T47D (cell line): Measurements from ENCODE around the gene SETD7.

Source experiments
- DNase-seq, 2 experiments: peaks; one replicate each; pipeline versions ENCODE4 v3.0.0 to v3.0.0-alpha.2; 2011 to 2012; ENCODE audit warnings: low read depth in 1 of 2, low spot score in 1 of 2
- JUND ChIP-seq: IDR thresholded peaks from 2 replicates; pipeline ENCODE4 v1.6.1; 2012; ENCODE audit warnings: low read depth
- in situ Hi-C: cut with HindIII; loops from 2 replicates; pipeline ENCODE4 v1.10.0; 2016; ENCODE audit warnings: low sequenced_read_pairs, low pct_unique_long_range_greater_than_20kb

The SETD7 gene

DNA sequence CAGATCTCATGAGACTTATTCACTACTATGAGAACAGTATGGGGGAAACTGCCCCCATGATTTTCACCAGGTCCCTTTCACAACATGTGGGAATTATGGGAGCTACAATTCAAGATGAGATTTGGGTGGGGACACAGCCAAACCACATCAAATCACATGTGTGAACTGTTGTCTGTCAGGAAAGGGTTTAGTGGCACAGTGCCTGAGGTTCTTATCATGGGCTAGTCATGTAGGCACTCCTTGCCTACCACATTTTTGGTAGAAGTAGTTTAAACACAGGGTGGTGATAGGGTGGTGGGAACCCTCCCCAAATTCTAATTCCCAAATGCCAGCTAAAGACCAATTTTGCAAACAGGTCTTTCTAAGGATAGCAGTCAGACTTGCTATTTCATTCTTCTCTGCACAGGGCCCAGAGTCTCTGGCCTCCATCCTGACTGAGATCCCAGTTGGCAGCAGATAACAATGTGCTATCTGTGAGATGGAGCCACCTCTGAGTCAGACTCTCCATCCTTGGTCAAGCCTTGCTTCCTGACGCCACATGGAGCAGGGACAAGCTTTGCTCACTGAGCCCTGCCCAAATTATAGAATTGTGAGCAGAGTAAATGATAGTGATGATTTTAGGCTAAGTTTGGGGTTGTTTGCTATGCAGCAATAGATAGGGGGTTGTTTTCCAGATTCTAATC is 33.5 kb upstream of the SETD7 start:
- TF ChIP-seq JUND: no peak
- no peak for DNase-seq
- in situ Hi-C loops: no loop called here

DNA sequence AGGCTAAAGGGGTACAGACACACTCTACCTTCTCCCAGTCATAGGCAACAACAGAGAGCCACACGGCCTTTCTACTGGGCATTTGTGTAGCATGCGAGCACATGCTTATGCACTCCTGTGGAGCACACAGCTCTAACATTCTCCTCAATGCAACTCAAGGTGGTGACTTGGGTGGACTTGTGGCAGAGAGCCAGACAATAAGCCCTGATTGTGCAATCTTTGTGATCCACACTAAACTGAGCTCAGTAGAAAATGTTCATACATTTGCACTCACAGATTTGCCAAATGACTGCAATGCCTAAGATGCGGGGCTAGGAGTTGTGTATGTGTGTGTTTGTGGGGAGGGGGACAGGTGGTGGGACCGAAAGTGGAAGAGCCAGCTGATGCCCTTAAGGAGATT is 31.4 kb upstream of the SETD7 start:
- DNase-seq: no peak
- in situ Hi-C loops: no loop called here
- TF ChIP-seq JUND: no peak

DNA sequence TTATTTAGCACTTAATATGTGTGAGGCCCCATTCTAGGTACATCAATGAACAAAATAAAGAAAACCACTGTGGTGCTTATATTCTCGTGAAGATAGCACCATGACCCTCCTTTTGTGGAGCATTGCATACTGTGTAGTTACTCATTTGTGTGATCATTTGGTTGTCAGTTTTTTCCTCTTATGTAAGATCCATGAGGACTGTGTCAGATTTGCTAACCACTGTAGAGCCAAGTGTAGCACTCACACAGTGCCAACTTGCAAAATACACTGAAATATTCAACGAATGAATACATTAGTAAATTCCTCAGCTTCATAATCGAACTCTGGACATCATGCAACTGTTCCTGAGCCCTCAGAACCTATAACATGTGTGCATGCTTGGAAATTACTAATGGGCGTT is 29.5 kb upstream of the SETD7 start:
- in situ Hi-C loops: no loop called here
- no peak for TF ChIP-seq JUND
- no peak for DNase-seq

DNA sequence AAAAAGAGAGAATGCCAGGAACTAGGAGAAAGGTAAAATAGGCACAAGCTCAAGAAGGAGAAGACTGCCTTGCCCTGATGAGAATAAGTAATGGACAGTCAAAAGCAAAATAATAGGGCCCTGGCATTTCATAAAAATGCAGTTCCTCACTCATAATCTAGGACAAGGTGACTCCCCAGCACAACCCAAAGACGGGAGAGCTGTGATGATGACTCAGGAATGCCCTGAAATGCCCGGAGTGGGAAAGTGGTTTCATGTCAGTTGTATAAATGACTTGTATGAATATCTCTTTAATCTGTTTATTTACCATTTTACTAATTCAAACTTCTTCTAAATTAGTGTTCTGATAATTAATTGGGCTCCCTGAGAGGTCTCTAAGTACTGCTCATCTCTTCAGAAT is 28.8 kb upstream of the SETD7 start:
- no peak for TF ChIP-seq JUND
- no peak for DNase-seq
- in situ Hi-C loops: no loop called here

DNA sequence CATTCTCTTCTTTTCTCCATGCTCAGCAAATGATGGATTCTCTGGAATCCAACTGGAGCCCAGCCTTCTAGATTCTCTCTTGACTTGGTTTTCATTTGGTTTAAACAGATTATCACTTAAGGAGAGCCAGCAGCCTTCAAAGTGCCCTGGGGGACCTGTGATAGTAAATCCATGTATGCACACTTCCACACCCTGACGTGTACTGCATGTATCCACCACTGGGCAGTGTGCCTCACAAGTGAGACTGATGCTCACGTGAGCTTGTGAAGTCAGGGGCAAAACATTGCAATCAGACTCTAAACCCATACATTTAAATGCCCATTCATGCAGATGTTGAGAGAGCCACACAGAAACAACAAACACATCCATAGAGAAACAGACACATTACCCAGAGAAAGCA is 28.0 kb upstream of the SETD7 start:
- TF ChIP-seq JUND: no peak
- DNase-seq: no peak
- in situ Hi-C loops: no loop called here

DNA sequence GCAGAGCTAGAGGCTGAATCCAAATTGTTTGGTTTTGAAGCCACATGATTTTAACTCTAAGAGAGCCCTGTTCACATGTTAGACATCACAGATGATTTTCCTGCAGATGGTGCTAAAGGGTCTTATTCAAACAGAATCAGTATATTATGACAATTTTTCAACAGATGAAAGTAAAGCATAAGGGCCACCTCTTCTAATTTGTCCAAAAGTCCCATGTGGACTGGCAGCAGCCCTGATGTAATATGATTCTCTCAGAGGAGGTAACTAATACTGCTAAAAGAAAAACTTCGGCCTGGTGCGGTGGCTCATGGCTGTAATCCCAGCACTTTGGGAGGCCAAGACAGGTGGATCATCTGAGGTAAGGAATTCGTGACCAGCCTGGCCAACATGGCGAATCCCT is 26.0 kb upstream of the SETD7 start:
- no peak for TF ChIP-seq JUND
- no peak for DNase-seq
- in situ Hi-C loops: no loop called here

DNA sequence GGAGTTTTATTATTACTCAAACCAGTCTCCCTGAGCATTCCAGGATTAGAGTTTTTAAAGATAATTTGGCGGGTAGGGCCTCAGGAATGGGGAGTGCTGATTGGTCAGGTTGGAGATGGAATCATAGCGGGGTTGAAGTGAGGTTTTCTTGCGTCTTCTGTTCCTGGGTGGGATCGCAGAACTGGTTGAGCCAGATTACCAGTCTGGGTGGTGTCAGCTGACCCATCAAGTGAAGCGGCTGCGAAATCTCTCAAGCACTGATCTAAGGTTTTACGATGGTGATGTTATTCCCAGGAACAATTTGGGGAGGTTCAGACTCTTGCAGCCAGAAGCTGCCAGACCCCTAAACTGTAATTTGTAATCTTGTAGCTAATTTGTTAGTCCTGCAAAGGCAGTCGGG is 25.1 kb upstream of the SETD7 start:
- in situ Hi-C loops: no loop called here
- DNase-seq: no peak
- no peak for TF ChIP-seq JUND

DNA sequence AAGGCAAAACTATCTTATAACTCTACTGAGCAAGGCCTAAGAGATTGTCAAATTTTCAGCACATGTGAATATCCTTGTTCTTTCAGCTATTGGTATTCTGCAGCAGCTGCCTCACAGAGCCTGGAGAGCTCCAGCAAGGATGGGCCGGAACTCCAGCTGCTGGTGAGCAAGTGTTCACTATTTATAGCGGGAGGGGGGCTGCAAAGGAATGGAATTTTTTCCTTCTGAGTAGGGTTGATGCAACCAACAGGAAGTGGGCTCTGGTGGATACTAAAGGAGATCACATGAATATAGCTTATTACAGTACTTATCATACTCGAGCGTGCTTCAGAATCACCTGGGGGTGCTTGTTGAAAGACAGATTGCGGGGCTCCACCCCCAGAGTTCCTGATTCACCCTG is 20.2 kb upstream of the SETD7 start:
- in situ Hi-C loops: no loop called here
- no peak for TF ChIP-seq JUND
- no peak for DNase-seq

DNA sequence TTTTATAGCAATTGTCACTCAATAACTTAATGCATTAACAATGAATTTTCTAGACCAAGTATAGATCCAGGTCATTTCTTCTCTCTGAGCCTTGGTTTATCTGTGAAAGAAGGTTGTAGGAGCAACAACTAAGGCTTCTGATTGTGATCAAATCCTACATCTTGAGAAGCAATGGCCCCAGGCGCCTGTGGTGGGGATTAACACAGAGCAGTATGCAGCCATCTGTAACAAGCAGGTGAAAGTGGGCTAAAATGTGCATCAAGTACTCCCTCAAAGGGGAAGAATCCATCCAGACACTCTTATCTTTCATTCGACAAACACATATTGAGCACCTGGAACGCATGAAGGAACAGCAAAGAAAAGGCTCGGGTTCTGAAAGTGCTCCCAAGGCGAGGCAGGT is 19.1 kb upstream of the SETD7 start:
- in situ Hi-C loops: no loop called here
- TF ChIP-seq JUND: no peak
- no peak for DNase-seq

DNA sequence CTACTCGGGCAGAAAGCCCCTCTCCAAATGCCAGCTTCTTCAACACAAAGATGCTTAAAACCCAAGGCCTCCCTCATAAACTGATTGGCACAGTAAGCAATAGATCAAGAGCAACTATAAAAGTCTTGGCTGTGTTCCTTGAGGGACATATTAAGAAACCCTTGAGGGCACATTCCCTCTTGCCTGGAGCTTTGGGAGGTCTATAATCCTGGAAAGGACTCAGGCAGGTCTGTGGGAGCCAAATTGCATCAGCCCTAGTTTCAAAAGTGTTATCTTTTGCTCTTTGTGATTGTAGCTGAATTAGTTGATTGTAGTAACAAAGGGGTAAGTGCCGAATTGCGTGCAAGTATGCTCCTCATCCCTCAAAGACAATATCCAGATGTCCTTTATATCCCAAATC is 18.6 kb upstream of the SETD7 start:
- in situ Hi-C loops: no loop called here
- TF ChIP-seq JUND: no peak
- no peak for DNase-seq

DNA sequence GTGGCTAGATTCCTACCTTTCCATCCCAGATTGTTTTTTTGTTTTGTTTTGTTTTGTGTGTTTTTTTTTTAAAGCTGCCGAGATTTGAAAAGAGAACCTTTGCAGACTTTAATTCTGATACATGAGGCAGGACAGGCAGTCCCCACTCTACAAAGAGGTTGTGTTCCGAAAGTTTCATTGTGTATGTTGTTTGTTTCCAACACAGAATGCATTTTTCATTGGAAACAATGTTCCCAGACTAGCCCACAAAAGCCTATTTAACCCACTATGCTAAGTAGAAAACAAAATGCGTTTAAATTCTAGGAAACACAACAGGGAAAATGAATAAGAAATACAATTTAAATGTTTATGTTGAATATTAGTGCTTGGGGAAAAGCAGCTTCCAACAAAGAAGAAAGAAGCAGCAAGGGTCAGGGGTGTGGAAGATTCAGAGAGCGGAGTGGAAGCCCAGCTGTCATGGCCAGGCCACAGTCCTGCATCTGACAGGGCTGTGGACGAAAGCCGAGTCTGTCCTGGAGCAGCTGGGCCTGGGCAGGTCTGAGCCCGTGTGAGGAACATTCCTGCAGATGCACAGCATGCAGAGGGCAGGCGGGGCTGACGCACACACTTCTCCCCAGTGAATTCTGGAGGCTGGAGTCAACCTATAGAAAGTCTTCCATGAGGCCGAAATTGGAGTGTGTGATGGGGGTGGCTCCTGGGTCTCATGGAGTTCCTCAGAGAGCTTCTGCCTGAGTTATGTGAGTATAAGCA is 12.4 kb upstream of the SETD7 start:
- in situ Hi-C loops: no loop called here
- TF ChIP-seq JUND: no peak
- DNase-seq: no peak

DNA sequence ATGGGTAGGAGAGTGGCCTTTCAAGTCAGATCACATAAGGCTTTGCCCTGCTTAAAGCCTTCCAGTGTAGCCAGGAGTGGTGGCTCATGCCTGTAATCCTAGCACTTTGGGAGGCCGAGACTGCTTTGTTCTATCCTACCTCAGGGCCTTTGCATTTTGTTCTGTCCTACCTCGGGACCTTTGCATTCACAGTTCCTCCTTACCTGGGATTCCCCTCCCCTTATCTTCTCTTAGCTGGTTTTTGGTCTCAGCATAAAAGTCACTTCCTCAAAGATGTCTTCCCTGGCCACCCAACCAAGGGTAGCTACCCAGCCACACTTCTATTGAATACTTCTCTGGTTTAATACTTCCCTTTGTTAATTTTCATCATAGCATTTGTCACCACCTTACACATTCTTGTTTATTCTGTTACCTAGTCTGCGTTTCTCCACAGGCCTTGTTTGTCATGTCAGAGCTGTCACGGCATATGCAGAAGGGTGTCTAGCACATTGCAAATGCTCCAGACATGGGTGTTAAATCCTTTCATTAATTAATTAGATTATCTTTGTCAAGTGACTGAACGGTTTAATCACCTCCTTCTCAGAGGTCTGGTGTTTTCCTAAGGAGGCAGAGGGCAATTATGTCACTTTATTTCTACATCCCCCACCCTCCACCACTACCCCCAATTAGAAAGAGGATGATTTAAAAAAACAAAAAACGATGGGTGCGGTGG is 11.3 kb upstream of the SETD7 start:
- no peak for TF ChIP-seq JUND
- DNase-seq: no peak

DNA sequence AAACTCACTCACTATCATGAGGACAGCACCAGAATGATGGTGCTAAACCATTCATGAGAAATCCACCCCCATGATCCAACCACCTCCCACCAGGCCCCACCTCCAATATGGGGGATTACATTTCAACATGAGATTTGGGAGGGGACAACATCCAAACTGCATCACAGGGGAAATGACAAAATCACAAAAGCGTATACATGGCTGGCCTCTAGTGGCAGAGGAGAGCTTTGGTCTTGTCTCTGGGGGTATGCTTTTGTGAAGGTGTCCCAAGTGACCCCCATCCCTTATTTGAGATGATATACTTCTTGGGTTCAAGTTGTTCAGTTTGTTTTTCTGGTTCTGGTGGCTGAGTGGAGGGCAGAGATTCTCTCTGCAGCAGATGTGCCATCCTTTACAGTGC is 8.5 kb upstream of the SETD7 start:
- no peak for TF ChIP-seq JUND
- in situ Hi-C loops: no loop called here
- DNase-seq: peak in 1 of 2 experiments; percentile 38

More for the DNA sequence above, 11.3 kb upstream of the SETD7 start:
- in situ Hi-C loops: no loop called here
